ENCODE results near the gene SFXN1.

DNA sequence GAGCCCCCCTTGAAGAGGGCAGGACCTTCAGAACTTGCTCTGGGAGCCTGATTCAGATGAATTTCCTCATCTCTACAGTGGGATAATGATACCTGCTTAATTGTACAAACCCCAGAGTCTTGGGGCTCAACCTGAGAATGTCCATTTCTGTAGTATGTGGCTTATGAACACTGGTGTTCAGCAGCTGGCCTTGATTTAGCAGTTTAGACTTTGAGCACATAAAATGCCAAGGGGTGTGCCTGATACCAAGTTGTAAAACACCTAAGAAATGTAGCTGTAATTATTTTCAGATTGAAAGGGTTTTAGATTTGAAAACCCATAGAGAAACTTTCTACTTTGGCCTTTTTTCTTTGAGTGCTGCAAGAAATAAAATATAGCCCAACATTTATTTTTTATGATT is 44.9 kb downstream of the SFXN1 start:
- TF ChIP-seq POLR2A (IDR thresholded peaks at IDR 0.05; ENCODE audit: low read depth, low read length) (no peak), TAF1 (IDR thresholded peaks at IDR 0.05; ENCODE audit: borderline replicate concordance, low read depth, low read length) (no peak)

All from GM12892 (cell line).